ENCODE data around the gene LLGL2. TPM values are rescaled to one million over a fixed set of nuclear protein-coding genes. Genes with fewer than 3 reads are reported as not detected.

Gene LLGL2
- total and polyA plus RNA-seq, 9 donors: 2.1 to 12.1 (median 4.3) TPM

- Histone ChIP-seq H3K27ac (ENCODE audit: low read length) (no peak overlapping the region), H3K9me3 (replicated peaks; ENCODE audit: control insufficient read depth, low read depth, low read length) (no peaks in the 10 kb centered on the region), H3K27me3 (ENCODE audit: control insufficient read depth, insufficient read depth, low read length) (no peaks in the 10 kb centered on the region), H3K4me3 (ENCODE audit: low read length) (no peak overlapping the region), H3K36me3 (ENCODE audit: control insufficient read depth, insufficient read depth, low read length) (peaks cover 90% of the 10 kb centered on the region), H3K4me1 (ENCODE audit: control insufficient read depth, insufficient read depth, low read length) (no peaks in the 10 kb centered on the region)
- no peak for DNase-seq
- WGBS (ENCODE audit: insufficient coverage): 89% methylated on average over 23 of the region's 24 CpGs
Measured at GRCh38 chr17:75616521-75617122, 91.1 kb downstream of the LLGL2 start.

- DNase-seq: no peak
- H3K27me3 ChIP-seq (ENCODE audit: control insufficient read depth, insufficient read depth, low read length): no peaks in the 10 kb centered on the region
- no peaks in the 10 kb centered on the region for H3K4me1 ChIP-seq (ENCODE audit: control insufficient read depth, insufficient read depth, low read length)
- no peak overlapping the region for H3K4me3 ChIP-seq (ENCODE audit: low read length)
- H3K9me3 ChIP-seq (replicated peaks; ENCODE audit: control insufficient read depth, low read depth, low read length): no peaks in the 10 kb centered on the region
- WGBS (ENCODE audit: insufficient coverage): 89% methylated on average over 16 of the region's 16 CpGs
- no peak overlapping the region for H3K27ac ChIP-seq (ENCODE audit: low read length)
- peaks cover 89% of the 10 kb centered on the region for H3K36me3 ChIP-seq (ENCODE audit: control insufficient read depth, insufficient read depth, low read length)
Measured at GRCh38 chr17:75617218-75617617, 91.7 kb downstream of the LLGL2 start.

GRCh38 chr17:75617675-75618074 is 92.2 kb downstream of the LLGL2 start:
- peaks cover 87% of the 10 kb centered on the region for H3K36me3 ChIP-seq (ENCODE audit: control insufficient read depth, insufficient read depth, low read length)
- no peaks in the 10 kb centered on the region for H3K9me3 ChIP-seq (replicated peaks; ENCODE audit: control insufficient read depth, low read depth, low read length)
- 79% methylated on average over 7 of the region's 11 CpGs for WGBS (ENCODE audit: insufficient coverage)
- no peaks in the 10 kb centered on the region for H3K4me1 ChIP-seq (ENCODE audit: control insufficient read depth, insufficient read depth, low read length)
- DNase-seq: no peak
- H3K4me3 ChIP-seq (ENCODE audit: low read length): no peak overlapping the region
- no peak overlapping the region for H3K27ac ChIP-seq (ENCODE audit: low read length)
- H3K27me3 ChIP-seq (ENCODE audit: control insufficient read depth, insufficient read depth, low read length): no peaks in the 10 kb centered on the region

GRCh38 chr17:75619506-75620431 is 94.3 kb downstream of the LLGL2 start:
- H3K36me3 ChIP-seq (ENCODE audit: control insufficient read depth, insufficient read depth, low read length): peaks cover 80% of the 10 kb centered on the region
- H3K4me3 ChIP-seq (ENCODE audit: low read length): no peak overlapping the region
- 72% methylated on average over 30 of the region's 36 CpGs for WGBS (ENCODE audit: insufficient coverage)
- H3K27me3 ChIP-seq (ENCODE audit: control insufficient read depth, insufficient read depth, low read length): no peaks in the 10 kb centered on the region
- no peaks in the 10 kb centered on the region for H3K9me3 ChIP-seq (replicated peaks; ENCODE audit: control insufficient read depth, low read depth, low read length)
- H3K27ac ChIP-seq (ENCODE audit: low read length): no peak overlapping the region
- DNase-seq: no peak
- H3K4me1 ChIP-seq (ENCODE audit: control insufficient read depth, insufficient read depth, low read length): peaks cover 4% of the 10 kb centered on the region

GRCh38 chr17:75621489-75621888 is 96.0 kb downstream of the LLGL2 start:
- WGBS (ENCODE audit: insufficient coverage): 86% methylated on average over 2 of the region's 4 CpGs
- no peak for DNase-seq
- Histone ChIP-seq H3K9me3 (replicated peaks; ENCODE audit: control insufficient read depth, low read depth, low read length) (no peaks in the 10 kb centered on the region), H3K27me3 (ENCODE audit: control insufficient read depth, insufficient read depth, low read length) (no peaks in the 10 kb centered on the region), H3K27ac (ENCODE audit: low read length) (no peak overlapping the region), H3K36me3 (ENCODE audit: control insufficient read depth, insufficient read depth, low read length) (peaks cover 79% of the 10 kb centered on the region), H3K4me1 (ENCODE audit: control insufficient read depth, insufficient read depth, low read length) (peaks cover 12% of the 10 kb centered on the region), H3K4me3 (ENCODE audit: low read length) (no peak overlapping the region)

- H3K4me3 ChIP-seq (ENCODE audit: low read length): no peak overlapping the region
- peaks cover 13% of the 10 kb centered on the region for H3K4me1 ChIP-seq (ENCODE audit: control insufficient read depth, insufficient read depth, low read length)
- no peaks in the 10 kb centered on the region for H3K9me3 ChIP-seq (replicated peaks; ENCODE audit: control insufficient read depth, low read depth, low read length)
- no peak overlapping the region for H3K27ac ChIP-seq (ENCODE audit: low read length)
- 67% methylated on average over 7 of the region's 8 CpGs for WGBS (ENCODE audit: insufficient coverage)
- peaks cover 79% of the 10 kb centered on the region for H3K36me3 ChIP-seq (ENCODE audit: control insufficient read depth, insufficient read depth, low read length)
- no peaks in the 10 kb centered on the region for H3K27me3 ChIP-seq (ENCODE audit: control insufficient read depth, insufficient read depth, low read length)
- no peak for DNase-seq
Measured at GRCh38 chr17:75622076-75622475, 96.6 kb downstream of the LLGL2 start.

GRCh38 chr17:75622771-75623273 is 97.3 kb downstream of the LLGL2 start:
- Histone ChIP-seq H3K27ac (ENCODE audit: low read length) (no peak overlapping the region), H3K4me3 (ENCODE audit: low read length) (no peak overlapping the region), H3K4me1 (ENCODE audit: control insufficient read depth, insufficient read depth, low read length) (peaks cover 13% of the 10 kb centered on the region), H3K27me3 (ENCODE audit: control insufficient read depth, insufficient read depth, low read length) (no peaks in the 10 kb centered on the region), H3K36me3 (ENCODE audit: control insufficient read depth, insufficient read depth, low read length) (peaks cover 80% of the 10 kb centered on the region), H3K9me3 (replicated peaks; ENCODE audit: control insufficient read depth, low read depth, low read length) (no peaks in the 10 kb centered on the region)
- WGBS (ENCODE audit: insufficient coverage): 86% methylated on average over 12 of the region's 15 CpGs
- no peak for DNase-seq

- H3K27ac ChIP-seq (ENCODE audit: low read length): no peak overlapping the region
- DNase-seq: no peak
- no peaks in the 10 kb centered on the region for H3K27me3 ChIP-seq (ENCODE audit: control insufficient read depth, insufficient read depth, low read length)
- 81% methylated on average over 5 of the region's 9 CpGs for WGBS (ENCODE audit: insufficient coverage)
- H3K4me3 ChIP-seq (ENCODE audit: low read length): no peak overlapping the region
- H3K36me3 ChIP-seq (ENCODE audit: control insufficient read depth, insufficient read depth, low read length): peaks cover 80% of the 10 kb centered on the region
- no peaks in the 10 kb centered on the region for H3K9me3 ChIP-seq (replicated peaks; ENCODE audit: control insufficient read depth, low read depth, low read length)
- H3K4me1 ChIP-seq (ENCODE audit: control insufficient read depth, insufficient read depth, low read length): peaks cover 13% of the 10 kb centered on the region
Measured at GRCh38 chr17:75623386-75623785, 97.9 kb downstream of the LLGL2 start.

GRCh38 chr17:75624021-75624420 is 98.5 kb downstream of the LLGL2 start:
- Histone ChIP-seq H3K4me3 (ENCODE audit: low read length) (no peak overlapping the region), H3K4me1 (ENCODE audit: control insufficient read depth, insufficient read depth, low read length) (peaks cover 13% of the 10 kb centered on the region), H3K27ac (ENCODE audit: low read length) (no peak overlapping the region), H3K36me3 (ENCODE audit: control insufficient read depth, insufficient read depth, low read length) (peaks cover 82% of the 10 kb centered on the region), H3K9me3 (replicated peaks; ENCODE audit: control insufficient read depth, low read depth, low read length) (no peaks in the 10 kb centered on the region), H3K27me3 (ENCODE audit: control insufficient read depth, insufficient read depth, low read length) (no peaks in the 10 kb centered on the region)
- DNase-seq: no peak
- WGBS (ENCODE audit: insufficient coverage): 75% methylated on average over 9 of the region's 12 CpGs

All from muscle of leg (tissue), 11 donors.